ENCODE results near the gene ATP11B. TPM values are rescaled to one million over a fixed set of nuclear protein-coding genes. Genes with fewer than 3 reads are reported as not detected.

ATP11B gene
- total and polyA plus RNA-seq, 9 of the 15 experiments (the other 6 are each of a cell fraction or from before 2014, with no cell fraction given) = 11.9 to 68.7 (median 41.8) TPM

DNA sequence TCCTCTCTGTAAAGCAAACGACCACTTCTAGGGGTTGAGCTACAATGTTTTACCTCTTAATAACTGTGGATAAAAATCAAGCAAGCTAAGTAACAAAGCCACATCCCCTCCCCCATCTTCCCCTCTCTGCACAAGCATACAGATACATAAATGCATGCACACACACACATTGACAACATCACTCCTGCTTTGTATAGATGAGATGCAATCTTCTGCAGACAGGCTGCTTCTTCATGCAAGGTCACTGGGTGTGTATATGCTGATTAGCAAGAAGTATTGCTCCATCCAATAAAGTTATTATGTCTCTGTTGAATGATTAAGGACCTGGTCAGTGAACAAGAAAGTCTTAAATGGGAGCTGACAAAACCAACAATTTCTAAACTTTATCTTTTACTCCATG lies 8.8 kb upstream of the ATP11B start (continued):
- peak; percentile 80 for TF ChIP-seq GATA2 (CRISPR knock-in tag; IDR thresholded peaks at IDR 0.05)
- no peak for TF ChIP-seq NR3C1 (CRISPR knock-in tag; IDR thresholded peaks at IDR 0.05)
- TF ChIP-seq SIN3A (IDR thresholded peaks at IDR 0.05; ENCODE audit: borderline replicate concordance in 2 of 2, control insufficient read depth in 1 of 2, low read depth in 2 of 2, low read length in 2 of 2) = no peak
- peak; percentile 89 for TF ChIP-seq SOX6 (IDR thresholded peaks at IDR 0.05)
- TF ChIP-seq, protein P1, sequence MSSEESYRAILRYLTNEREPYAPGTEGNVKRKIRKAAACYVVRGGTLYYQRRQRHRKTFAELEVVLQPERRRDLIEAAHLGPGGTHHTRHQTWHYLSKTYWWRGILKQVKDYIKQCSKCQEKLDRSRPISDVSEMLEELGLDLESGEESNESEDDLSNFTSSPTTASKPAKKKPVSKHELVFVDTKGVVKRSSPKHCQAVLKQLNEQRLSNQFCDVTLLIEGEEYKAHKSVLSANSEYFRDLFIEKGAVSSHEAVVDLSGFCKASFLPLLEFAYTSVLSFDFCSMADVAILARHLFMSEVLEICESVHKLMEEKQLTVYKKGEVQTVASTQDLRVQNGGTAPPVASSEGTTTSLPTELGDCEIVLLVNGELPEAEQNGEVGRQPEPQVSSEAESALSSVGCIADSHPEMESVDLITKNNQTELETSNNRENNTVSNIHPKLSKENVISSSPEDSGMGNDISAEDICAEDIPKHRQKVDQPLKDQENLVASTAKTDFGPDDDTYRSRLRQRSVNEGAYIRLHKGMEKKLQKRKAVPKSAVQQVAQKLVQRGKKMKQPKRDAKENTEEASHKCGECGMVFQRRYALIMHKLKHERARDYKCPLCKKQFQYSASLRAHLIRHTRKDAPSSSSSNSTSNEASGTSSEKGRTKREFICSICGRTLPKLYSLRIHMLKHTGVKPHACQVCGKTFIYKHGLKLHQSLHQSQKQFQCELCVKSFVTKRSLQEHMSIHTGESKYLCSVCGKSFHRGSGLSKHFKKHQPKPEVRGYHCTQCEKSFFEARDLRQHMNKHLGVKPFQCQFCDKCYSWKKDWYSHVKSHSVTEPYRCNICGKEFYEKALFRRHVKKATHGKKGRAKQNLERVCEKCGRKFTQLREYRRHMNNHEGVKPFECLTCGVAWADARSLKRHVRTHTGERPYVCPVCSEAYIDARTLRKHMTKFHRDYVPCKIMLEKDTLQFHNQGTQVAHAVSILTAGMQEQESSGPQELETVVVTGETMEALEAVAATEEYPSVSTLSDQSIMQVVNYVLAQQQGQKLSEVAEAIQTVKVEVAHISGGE (CRISPR knock-in tag; IDR thresholded peaks at IDR 0.05) = 0 out of 6 replicates have a peak, but pooled peaks of 1 of the 3 experiments have one; percentile 25
- TF ChIP-seq, protein P2, sequence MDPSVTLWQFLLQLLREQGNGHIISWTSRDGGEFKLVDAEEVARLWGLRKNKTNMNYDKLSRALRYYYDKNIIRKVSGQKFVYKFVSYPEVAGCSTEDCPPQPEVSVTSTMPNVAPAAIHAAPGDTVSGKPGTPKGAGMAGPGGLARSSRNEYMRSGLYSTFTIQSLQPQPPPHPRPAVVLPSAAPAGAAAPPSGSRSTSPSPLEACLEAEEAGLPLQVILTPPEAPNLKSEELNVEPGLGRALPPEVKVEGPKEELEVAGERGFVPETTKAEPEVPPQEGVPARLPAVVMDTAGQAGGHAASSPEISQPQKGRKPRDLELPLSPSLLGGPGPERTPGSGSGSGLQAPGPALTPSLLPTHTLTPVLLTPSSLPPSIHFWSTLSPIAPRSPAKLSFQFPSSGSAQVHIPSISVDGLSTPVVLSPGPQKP (CRISPR knock-in tag; IDR thresholded peaks at IDR 0.05) = no peak
- TF ChIP-seq MCM7 (IDR thresholded peaks at IDR 0.05) = no peak
- 0 out of 4 replicates have a peak, but pooled peaks of 1 of the 2 experiments have one; percentile 49 for TF ChIP-seq HDAC1 (IDR thresholded peaks at IDR 0.05)
- no peak for TF ChIP-seq ZNF644 (tag; IDR thresholded peaks at IDR 0.05; ENCODE audit: low read depth)
- TF ChIP-seq RBBP5 (IDR thresholded peaks at IDR 0.05; ENCODE audit: borderline replicate concordance, insufficient read depth, low read length, poor library complexity, severe bottlenecking) = no peak
- 0 out of 2 replicates have a peak, but pooled peaks have one; percentile 41 for TF ChIP-seq ADNP (tag; IDR thresholded peaks at IDR 0.05)
- peak; percentile 55; the same call in 1 of the 2 replicates for TF ChIP-seq KHSRP (IDR thresholded peaks at IDR 0.05)
- TF ChIP-seq FOXA1 (IDR thresholded peaks at IDR 0.05; ENCODE audit: borderline replicate concordance) = no peak
- peak; percentile 67 for TF ChIP-seq PHB2 (IDR thresholded peaks at IDR 0.05; ENCODE audit: low read depth)
- TF ChIP-seq, protein P3, sequence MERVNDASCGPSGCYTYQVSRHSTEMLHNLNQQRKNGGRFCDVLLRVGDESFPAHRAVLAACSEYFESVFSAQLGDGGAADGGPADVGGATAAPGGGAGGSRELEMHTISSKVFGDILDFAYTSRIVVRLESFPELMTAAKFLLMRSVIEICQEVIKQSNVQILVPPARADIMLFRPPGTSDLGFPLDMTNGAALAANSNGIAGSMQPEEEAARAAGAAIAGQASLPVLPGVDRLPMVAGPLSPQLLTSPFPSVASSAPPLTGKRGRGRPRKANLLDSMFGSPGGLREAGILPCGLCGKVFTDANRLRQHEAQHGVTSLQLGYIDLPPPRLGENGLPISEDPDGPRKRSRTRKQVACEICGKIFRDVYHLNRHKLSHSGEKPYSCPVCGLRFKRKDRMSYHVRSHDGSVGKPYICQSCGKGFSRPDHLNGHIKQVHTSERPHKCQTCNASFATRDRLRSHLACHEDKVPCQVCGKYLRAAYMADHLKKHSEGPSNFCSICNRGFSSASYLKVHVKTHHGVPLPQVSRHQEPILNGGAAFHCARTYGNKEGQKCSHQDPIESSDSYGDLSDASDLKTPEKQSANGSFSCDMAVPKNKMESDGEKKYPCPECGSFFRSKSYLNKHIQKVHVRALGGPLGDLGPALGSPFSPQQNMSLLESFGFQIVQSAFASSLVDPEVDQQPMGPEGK (CRISPR knock-in tag; IDR thresholded peaks at IDR 0.05; ENCODE audit: borderline replicate concordance) = no peak
- peak; percentile 74 for TF ChIP-seq MAFG (tag; conservative IDR thresholded peaks at IDR 0.05)
- no peak for TF ChIP-seq ELF2 (CRISPR knock-in tag; IDR thresholded peaks at IDR 0.05)
- peak; percentile 74 for TF ChIP-seq C11orf30 (IDR thresholded peaks at IDR 0.05; ENCODE audit: low read depth)
- TF ChIP-seq ZNF174 (CRISPR knock-in tag; IDR thresholded peaks at IDR 0.05) = no peak
- TF ChIP-seq, protein P4, sequence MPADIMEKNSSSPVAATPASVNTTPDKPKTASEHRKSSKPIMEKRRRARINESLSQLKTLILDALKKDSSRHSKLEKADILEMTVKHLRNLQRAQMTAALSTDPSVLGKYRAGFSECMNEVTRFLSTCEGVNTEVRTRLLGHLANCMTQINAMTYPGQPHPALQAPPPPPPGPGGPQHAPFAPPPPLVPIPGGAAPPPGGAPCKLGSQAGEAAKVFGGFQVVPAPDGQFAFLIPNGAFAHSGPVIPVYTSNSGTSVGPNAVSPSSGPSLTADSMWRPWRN (IDR thresholded peaks at IDR 0.05; ENCODE audit: low read depth) = 0 out of 2 replicates have a peak, but pooled peaks have one; percentile 42
- TF ChIP-seq MECOM (CRISPR knock-in tag; IDR thresholded peaks at IDR 0.05) = no peak
- no peak for TF ChIP-seq SPI1 (IDR thresholded peaks at IDR 0.05; ENCODE audit: borderline replicate concordance, low read depth, low read length)
- peak; percentile 91 for TF ChIP-seq DPF2 (IDR thresholded peaks at IDR 0.05)
- TF ChIP-seq BCL6 (CRISPR knock-in tag; IDR thresholded peaks at IDR 0.05) = no peak
